ENCODE results near the gene ZNF222. TPM values are rescaled to one million over a fixed set of nuclear protein-coding genes. Genes with fewer than 3 reads are reported as not detected.
A peak's percentile ranks its signal among the peaks of the same experiment; 100 is the strongest.

Gene ZNF222
- total RNA-seq, 6 donors from 2014 or later: 2.5 to 13.6 (median 4.0) TPM; not detected in 1

DNA sequence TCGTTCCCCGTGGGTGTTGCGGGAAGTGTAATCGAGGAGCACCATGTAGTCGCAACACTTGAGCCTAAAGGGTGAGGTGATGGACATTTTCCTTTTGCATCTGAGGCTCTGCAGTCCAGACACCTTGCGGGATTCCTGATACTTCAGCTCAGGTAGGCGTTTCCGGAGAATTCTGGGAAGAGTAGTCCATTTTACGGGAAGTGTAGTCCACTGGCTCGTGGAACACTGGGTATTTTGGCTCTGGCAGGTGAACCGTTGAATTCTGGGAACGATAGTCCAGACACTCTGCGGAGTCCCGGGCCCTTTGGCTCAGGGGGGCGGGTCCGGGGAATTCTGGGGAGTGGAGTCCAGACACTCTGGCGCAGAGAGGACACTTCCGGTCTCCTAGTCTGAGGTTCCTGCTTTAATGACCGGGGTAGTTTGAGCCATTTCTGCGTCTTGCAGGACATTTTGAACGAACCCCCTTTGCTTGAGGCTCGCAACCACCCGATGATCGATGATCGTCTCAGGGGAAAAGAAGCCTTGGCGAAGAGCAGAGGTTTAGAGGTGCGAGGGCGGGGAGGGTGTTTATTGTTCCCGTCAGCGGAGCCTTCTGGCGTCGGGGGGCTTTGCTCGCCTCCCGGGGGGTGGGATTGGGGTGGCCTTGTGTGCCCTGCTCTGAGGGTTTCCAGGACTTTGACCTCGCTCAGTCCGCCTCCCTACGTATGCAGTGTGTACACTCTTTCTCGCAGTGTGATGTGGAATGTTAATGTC is 26.6 kb downstream of the ZNF222 start, which contains the start of gene ZNF223:
ZNF223 (plus strand) TSS at position 387 of the 753 bp plus-strand sequence. CDS start 3,141 bp downstream, outside the sequence.
- peak within 1 kb of the TSS; percentile 73 to 93 (median 86) for H3K4me3 ChIP-seq
- H3K36me3 ChIP-seq: peaks cover 0 to 16% (median 8%) of the 10 kb centered on the region in 4 donors
- TF ChIP-seq, protein P1, sequence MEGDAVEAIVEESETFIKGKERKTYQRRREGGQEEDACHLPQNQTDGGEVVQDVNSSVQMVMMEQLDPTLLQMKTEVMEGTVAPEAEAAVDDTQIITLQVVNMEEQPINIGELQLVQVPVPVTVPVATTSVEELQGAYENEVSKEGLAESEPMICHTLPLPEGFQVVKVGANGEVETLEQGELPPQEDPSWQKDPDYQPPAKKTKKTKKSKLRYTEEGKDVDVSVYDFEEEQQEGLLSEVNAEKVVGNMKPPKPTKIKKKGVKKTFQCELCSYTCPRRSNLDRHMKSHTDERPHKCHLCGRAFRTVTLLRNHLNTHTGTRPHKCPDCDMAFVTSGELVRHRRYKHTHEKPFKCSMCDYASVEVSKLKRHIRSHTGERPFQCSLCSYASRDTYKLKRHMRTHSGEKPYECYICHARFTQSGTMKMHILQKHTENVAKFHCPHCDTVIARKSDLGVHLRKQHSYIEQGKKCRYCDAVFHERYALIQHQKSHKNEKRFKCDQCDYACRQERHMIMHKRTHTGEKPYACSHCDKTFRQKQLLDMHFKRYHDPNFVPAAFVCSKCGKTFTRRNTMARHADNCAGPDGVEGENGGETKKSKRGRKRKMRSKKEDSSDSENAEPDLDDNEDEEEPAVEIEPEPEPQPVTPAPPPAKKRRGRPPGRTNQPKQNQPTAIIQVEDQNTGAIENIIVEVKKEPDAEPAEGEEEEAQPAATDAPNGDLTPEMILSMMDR (IDR thresholded peaks at IDR 0.05): no peak
- no peak for TF ChIP-seq POLR2A (IDR thresholded peaks at IDR 0.05)
- peak in 2 of 4 donors; percentile 63 to 88 for TF ChIP-seq EP300 (IDR thresholded peaks at IDR 0.05)
- peak; percentile 81 to 85 for TF ChIP-seq POLR2AphosphoS5 (IDR thresholded peaks at IDR 0.05)
- DNase-seq (peak; percentile 88 to 96), ATAC-seq (ENCODE audit: low FRiP score in 2 of 2) (peak; percentile 100)
- H3K4me1 ChIP-seq: peaks cover 7 to 22% (median 12%) of the 10 kb centered on the region in 4 donors
- peak within 1 kb of the TSS; percentile 68 to 79 (median 76) for H3K27ac ChIP-seq
- 2 to 4% methylated on average over 10 to 34 of the region's 38 CpGs for WGBS, 2 donors
- H3K9me3 ChIP-seq: peaks cover 0 to 10% (median 3%) of the 10 kb centered on the region in 4 donors
- no peaks in the 10 kb centered on the region for H3K27me3 ChIP-seq

DNA sequence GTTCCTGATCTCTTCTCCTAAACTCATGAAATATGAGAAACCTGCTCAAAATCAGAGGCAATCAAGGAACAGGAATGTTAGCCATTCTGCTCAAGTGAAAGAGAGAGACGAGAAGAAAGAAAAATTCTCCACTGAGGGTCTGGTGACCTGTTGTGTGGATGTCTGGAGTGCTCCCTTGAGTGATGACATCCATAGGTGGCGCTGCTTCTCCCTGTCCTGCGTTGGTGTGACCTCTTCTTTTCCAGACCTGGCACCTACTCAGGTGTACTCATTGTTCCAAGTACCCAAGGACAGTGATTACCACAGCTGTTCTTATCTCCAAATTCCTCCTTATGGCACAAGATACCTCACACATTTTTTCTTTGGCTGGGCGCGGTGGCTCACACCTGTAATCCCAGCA is 30.7 kb downstream of the ZNF222 start:
- peaks cover 7 to 18% (median 11%) of the 10 kb centered on the region in 4 donors for H3K4me1 ChIP-seq
- TF ChIP-seq EP300 (IDR thresholded peaks at IDR 0.05) (no peak), POLR2AphosphoS5 (IDR thresholded peaks at IDR 0.05) (no peak)
- TF ChIP-seq, protein P1 (IDR thresholded peaks at IDR 0.05): no peak
- ATAC-seq (ENCODE audit: low FRiP score in 2 of 2): no peak
- H3K27me3 ChIP-seq: no peaks in the 10 kb centered on the region
- no peak overlapping the region for H3K4me3 ChIP-seq
- peaks cover 0 to 12% (median 5%) of the 10 kb centered on the region in 4 donors for H3K9me3 ChIP-seq
- WGBS, 2 donors: 92 to 97% methylated on average over 5 of the region's 5 CpGs
- H3K27ac ChIP-seq: no peak overlapping the region
- no peak for DNase-seq
- H3K36me3 ChIP-seq: peaks cover 5 to 47% (median 29%) of the 10 kb centered on the region in 4 donors

DNA sequence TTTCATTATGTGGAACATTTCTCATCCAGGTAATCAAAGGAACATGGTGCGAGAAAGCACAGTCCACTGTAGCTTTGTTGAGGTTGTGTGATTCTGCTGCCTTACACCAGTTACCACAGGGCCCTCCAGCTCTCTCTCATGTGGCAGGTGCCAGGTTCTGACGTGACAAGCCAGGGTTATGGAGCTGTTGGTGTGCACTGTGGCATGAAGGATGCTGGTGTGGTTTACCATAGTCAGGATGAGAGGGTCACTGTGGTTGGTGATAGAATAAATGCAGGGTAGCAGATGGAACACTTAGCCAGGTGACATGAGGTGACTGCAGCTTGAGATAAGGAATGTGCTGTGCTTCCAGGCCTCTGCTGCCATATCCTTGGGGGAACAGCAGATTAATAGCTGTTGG is 34.0 kb downstream of the ZNF222 start:
- no peak overlapping the region for H3K27ac ChIP-seq
- H3K27me3 ChIP-seq: no peaks in the 10 kb centered on the region
- DNase-seq: no peak
- TF ChIP-seq POLR2AphosphoS5 (IDR thresholded peaks at IDR 0.05): no peak
- TF ChIP-seq EP300 (IDR thresholded peaks at IDR 0.05): no peak
- TF ChIP-seq POLR2A (IDR thresholded peaks at IDR 0.05): no peak
- TF ChIP-seq, protein P1 (IDR thresholded peaks at IDR 0.05): no peak
- peaks cover 17 to 81% (median 61%) of the 10 kb centered on the region in 4 donors for H3K36me3 ChIP-seq
- H3K4me3 ChIP-seq: no peak overlapping the region
- 94 to 97% methylated on average over 2 of the region's 2 CpGs for WGBS, 2 donors
- H3K4me1 ChIP-seq: no peaks in the 10 kb centered on the region
- ATAC-seq (ENCODE audit: low FRiP score in 2 of 2): no peak
- H3K9me3 ChIP-seq: peaks cover 0 to 29% (median 14%) of the 10 kb centered on the region in 4 donors

DNA sequence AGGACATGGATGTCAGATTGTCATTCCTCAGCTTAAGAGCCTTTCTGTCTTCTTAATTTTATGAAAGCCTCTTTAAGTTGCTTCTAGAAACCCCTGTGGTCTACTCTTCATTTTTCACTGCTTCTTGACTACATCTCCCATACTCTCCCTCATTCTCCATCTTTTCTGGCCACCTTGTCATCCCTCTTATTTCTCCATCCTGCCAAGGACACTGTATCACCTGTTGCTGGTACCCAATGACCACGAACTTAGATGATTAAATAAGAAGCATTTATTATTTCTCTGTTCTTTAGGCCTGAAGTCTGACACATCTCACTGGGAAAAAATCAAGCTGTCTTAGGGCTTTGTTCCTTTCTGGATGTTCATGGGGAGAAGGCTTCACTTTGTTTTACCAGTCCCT is 35.9 kb downstream of the ZNF222 start:
- Histone ChIP-seq H3K9me3 (peaks cover 14 to 40% (median 24%) of the 10 kb centered on the region in 4 donors), H3K27me3 (no peaks in the 10 kb centered on the region), H3K4me1 (no peaks in the 10 kb centered on the region), H3K36me3 (peaks cover 22 to 84% (median 61%) of the 10 kb centered on the region in 4 donors), H3K27ac (no peak overlapping the region), H3K4me3 (no peak overlapping the region)
- WGBS, 2 donors: 95 to 100% methylated on average over 1 of the region's 1 CpG
- DNase-seq: no peak
- TF ChIP-seq EP300 (IDR thresholded peaks at IDR 0.05) (no peak), POLR2AphosphoS5 (IDR thresholded peaks at IDR 0.05) (no peak)
- no peak for ATAC-seq (ENCODE audit: low FRiP score in 2 of 2)

DNA sequence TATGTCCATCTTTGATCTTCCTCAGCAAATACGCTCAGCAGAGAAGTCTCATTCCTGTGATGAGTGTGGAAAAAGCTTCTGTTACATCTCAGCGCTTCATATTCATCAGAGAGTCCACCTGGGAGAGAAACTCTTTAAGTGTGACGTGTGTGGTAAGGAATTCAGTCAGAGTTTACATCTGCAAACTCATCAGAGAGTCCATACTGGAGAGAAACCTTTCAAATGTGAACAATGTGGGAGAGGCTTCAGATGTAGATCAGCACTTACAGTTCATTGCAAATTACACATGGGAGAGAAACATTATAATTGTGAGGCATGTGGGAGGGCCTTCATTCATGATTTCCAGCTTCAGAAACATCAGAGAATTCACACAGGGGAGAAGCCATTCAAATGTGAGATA is 41.1 kb downstream of the ZNF222 start:
- 64 to 76% methylated on average over 3 of the region's 3 CpGs for WGBS, 2 donors
- Histone ChIP-seq H3K27ac (no peak overlapping the region), H3K9me3 (peaks cover 30 to 56% (median 53%) of the 10 kb centered on the region in 4 donors), H3K4me1 (peaks cover 0 to 3% (median under 1%) of the 10 kb centered on the region in 4 donors), H3K36me3 (peaks cover 20 to 60% (median 50%) of the 10 kb centered on the region in 4 donors), H3K27me3 (no peaks in the 10 kb centered on the region), H3K4me3 (no peak overlapping the region)
- ATAC-seq (ENCODE audit: low FRiP score in 2 of 2) (no peak), DNase-seq (no peak)
- TF ChIP-seq POLR2A (IDR thresholded peaks at IDR 0.05) (no peak), POLR2AphosphoS5 (IDR thresholded peaks at IDR 0.05) (no peak), EP300 (IDR thresholded peaks at IDR 0.05) (no peak)
- TF ChIP-seq, protein P1 (IDR thresholded peaks at IDR 0.05): no peak

Measured in upper lobe of left lung (tissue), 6 donors.